Measurements from ENCODE around the gene FNDC3B.
"Not testable (repeated sequence)": the region's sequence is repeated elsewhere in the genome, so short reads cannot be mapped to it uniquely, and the experiment has no call there.

Gene FNDC3B

GRCh38 chr3:172093581-172094443 lies 54.4 kb downstream of the FNDC3B start:
- not testable (repeated sequence) for DNase-seq (ENCODE audit: low read depth in 3 of 3)

DNA sequence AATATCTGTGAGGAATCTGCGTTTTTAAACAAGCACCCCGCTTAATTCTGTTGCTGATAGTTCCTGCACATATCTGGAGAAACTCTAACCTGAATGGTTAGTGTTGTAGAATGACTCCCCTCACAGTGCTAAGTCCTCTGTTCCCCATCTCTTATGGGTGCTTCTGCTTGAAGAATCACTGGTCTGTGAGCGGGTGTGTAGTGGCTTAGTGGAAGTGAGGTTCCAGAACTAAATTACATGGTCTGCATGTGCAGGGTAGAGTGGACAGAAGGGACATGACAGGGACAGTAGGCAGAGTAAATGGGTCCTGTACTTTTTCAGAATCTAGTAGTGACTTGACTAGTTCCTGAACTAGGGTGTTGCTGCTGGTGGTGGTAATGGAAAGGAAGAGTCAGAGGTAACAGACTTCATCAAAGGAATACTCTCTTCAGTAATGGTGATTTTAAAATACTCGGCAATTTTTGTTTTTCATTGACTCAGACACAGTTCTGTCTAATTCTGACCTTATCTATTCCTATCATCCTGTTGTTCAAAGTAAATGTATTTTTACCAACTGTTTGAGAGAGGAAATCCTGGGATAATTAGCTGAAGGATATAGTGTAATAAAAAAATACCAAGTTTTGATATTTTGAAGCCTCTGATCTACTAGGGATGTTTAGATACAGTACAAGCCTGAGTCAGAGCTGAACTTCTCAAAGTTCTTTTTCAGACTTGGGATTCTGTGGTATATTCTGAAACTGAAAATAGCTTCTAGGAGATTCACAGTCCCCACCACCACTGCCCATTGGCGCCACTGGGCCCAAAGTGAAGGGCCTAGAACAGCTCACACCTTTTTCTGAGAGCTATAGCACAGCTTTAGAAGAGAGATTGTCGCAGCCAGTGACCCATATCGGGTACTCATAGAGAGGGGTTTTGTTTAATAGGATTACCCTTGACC lies 55.5 kb downstream of the FNDC3B start:
- DNase-seq (ENCODE audit: low read depth in 3 of 3) = peak in 1 of 3 donors; percentile 16

DNA sequence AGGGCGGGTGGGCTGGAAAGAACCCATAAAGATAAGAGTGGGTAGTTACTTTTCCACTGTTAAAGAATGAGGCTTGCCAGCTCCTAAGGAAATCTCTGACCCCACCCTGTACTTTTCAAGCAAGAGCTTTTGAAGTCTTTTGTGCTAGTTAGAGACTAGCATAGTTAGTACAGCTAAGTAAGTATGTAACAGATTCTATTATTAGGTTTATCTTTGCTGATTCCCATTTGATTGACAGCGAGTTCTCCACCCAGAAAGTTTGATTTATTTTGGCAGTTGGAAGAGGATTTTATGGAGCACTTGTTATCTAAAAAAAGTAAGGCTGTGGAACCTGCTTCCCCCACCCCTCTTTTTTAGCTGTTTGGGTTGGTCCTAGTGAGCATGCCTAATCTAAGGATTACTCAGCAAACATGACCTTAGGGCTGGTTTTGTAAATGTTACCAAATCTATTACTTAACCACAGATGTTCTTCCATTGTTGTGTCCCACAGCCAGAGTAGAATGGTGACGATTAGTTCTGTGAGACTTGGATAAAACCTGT lies 57.6 kb downstream of the FNDC3B start:
- no peak for DNase-seq (ENCODE audit: low read depth in 3 of 3)

DNA sequence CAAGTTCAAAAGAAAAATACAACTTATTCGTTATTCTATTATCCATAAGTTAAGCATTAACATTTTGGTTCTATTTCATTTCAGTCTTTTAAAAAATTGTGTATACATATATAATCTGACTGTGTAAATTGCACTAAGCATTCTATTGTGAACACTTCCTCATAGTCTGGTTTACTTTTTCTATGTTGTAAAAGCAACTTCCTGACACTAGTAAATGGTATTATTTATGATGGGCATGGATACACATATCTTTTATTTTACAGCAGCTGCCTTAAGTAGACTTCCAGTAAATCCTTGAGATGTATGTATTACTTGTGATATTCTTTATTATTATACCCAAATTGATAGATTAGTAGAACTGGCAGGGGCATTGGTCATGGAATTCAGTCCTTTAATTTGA lies 58.2 kb downstream of the FNDC3B start:
- no peak for DNase-seq (ENCODE audit: low read depth in 3 of 3)

DNA sequence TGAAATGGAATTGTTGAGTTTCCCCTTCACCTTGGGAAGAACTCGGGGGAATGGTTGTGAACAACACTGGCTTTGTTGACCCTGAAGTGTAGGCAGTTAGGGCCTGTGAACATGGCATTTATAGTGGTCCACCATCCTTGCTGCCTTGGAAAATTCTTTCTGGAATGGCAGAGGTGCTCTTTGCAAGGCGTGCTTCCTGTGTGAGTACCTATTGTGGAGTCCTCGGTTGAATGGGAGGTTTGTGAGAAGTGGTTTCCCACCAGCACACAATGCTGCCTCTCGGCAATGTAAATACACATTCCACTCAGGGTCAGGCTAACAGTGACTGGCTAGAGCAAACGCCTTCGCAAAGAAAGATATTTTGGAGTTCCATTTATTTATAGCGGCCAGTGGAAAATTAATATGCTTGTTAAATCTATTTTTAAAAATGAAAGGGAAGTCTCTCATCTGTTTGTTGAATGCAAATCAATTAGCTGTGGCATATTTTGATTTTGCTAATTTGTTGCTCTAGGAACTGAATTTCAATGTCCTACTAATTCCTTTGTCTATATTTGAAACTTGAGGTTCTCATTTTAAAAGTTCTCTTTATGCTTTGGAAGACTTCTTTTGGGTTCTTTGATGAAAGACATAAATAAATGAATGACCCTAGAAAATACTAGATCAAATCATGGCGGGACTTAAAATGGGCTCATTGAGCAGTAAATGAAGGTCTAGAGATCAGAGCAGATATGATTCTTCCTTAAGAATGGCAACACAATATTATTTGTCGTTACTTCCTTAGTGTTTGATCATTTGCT lies 59.5 kb downstream of the FNDC3B start:
- no peak for DNase-seq (ENCODE audit: low read depth in 3 of 3)

- DNase-seq (ENCODE audit: low read depth in 3 of 3) = no peak
These were observed 60.1 kb downstream of the FNDC3B start for GRCh38 chr3:172099495-172099808.

- no peak for DNase-seq (ENCODE audit: low read depth in 3 of 3)
These were observed 61.1 kb downstream of the FNDC3B start for GRCh38 chr3:172100482-172100881.

DNA sequence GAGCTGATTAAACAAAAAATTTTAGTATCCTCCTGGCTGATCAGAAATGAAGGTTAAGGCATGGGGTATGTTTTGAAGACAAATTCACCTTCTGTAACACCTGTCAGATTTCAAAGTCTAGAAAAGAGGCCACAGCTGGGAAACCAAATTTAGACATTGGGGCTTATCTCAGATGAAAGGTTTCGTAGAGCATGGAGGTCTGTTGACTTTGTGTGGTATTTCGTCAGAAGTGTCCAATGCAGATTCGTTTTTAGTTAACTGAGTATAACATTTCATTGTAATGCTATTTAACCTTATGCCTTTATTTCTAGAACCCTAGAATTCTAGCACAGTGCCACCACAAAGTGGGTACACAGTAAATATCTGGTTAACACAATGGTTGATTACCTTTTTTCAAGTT lies 61.7 kb downstream of the FNDC3B start:
- no peak for DNase-seq (ENCODE audit: low read depth in 3 of 3)

GRCh38 chr3:172102123-172102882 lies 62.9 kb downstream of the FNDC3B start:
- no peak for DNase-seq (ENCODE audit: low read depth in 3 of 3)

- no peak for DNase-seq (ENCODE audit: low read depth in 3 of 3)
These were observed 63.5 kb downstream of the FNDC3B start for GRCh38 chr3:172102883-172103310.

- no peak for DNase-seq (ENCODE audit: low read depth in 3 of 3)
These were observed 64.3 kb downstream of the FNDC3B start for GRCh38 chr3:172103724-172104123.

DNA sequence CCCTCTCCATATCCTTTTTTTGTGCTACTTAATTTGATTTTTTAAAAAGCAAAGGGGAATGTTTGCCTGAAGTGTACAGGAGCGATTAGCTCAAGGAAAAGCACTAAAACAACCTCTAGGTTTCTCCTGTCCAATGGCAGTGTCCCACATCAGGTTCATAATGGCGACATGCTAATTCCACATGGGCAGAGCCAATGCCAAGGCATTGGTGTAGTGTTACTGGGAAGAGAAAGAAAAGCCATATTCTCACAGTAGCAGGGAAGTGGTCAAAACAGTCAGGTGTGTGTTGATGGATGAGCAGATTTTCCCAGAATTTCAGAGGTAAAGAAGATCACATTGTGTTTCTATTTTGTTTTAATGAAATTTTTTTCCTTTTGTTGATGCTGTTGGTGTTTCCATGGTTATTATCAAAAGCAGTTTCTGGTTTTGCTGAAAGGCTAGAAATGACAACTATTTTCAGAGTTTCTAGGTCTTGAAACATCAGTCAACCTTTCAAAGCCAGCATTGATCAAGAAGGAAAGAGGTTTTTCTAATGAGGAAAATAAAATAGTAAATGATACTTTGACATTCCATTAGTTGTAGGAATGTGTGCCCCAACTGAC lies 65.2 kb downstream of the FNDC3B start:
- no peak for DNase-seq (ENCODE audit: low read depth in 3 of 3)

- no peak for DNase-seq (ENCODE audit: low read depth in 3 of 3)
These were observed 66.9 kb downstream of the FNDC3B start for GRCh38 chr3:172106037-172106954.

- peak; percentile 11 to 39 (median 32) for DNase-seq (ENCODE audit: low read depth in 3 of 3)
These were observed 67.6 kb downstream of the FNDC3B start for GRCh38 chr3:172106989-172107388.

GRCh38 chr3:172107403-172107802 lies 68.0 kb downstream of the FNDC3B start:
- peak; percentile 27 to 55 (median 52) for DNase-seq (ENCODE audit: low read depth in 3 of 3)

DNA sequence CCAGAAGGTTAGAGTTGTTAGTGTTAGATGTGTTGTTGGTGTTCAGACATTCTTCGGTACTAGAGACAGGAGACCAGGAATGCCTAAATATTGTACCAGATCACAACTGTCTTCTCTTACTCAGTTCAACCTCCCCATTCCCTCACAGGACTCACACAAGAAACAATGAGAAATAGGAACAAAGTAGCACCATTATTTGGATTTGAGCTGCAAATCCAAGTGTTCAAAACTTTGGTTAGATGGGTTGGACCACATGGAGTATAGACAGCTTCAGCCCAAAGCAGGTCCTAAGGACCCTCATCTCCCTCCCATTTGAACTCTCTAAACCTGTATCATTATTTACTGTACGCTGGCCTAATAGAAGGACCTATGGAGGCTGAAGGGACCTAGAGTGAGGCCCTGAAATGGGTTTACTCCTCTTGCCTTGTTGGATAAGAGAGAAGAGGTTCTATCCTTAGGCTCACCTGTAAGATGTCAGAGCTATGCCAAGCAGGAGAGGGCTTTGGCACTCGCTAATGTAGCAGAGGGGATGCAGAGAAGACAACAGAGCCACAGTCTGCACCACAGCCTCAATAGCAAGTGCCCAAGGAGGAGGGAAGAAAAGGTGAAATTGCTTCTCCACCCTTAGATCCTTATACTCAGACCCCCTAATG lies 70.9 kb downstream of the FNDC3B start:
- DNase-seq (ENCODE audit: low read depth in 3 of 3) = no peak

GRCh38 chr3:172111163-172111562 lies 71.8 kb downstream of the FNDC3B start:
- no peak for DNase-seq (ENCODE audit: low read depth in 3 of 3)

DNA sequence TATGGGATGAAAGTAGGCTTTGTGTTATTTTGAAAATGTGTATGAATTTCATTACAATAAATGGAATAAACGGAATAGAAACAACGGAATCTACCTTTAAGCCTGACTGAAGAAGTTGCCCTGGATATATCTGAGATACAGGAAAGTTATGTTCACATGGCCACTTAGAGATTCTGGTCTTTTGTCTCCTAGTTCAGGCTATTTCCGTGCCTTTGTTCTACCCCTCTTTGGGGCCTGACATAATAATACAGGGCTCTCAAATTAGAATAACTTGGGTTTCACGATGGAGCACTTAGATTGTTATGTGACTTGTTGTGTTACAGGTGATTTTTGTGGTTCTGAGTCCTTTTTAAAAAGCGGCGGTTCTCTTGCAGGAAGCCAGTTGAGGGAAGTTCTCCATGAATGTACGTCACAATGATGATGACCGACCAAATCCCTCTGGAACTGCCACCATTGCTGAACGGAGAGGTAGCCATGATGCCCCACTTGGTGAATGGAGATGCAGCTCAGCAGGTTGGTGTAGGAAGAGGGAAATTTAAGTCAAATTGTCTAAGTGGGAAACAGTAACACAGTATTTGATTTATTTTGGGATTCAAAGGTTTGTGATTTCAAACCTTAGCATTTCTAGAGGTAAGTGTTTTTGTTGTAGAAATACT lies 72.8 kb downstream of the FNDC3B start:
- no peak for DNase-seq (ENCODE audit: low read depth in 3 of 3)

All from stimulated activated CD4-positive, alpha-beta T cell treated with anti-CD3 and anti-CD28 coated beads, TNF-alpha, amount 100 ng/mL, for 48 hours (primary cell).